SK-N-SH (cell line): ENCODE data around the gene SLC39A13.

Experiments
- RCOR1 ChIP-seq: fragments of 150-350 bp; IDR thresholded peaks from 2 replicates; pipeline ENCODE4 v1.6.1; 2017; ENCODE audit warnings: antibody characterized with exemption, low read length
- YY1 ChIP-seq: IDR thresholded peaks from 2 replicates; pipeline ENCODE4 v1.4.0; 2012; ENCODE audit warnings: low read depth, mild to moderate bottlenecking
- TF ChIP-seq, protein P1 (sequence below): IDR thresholded peaks from 2 replicates; pipeline ENCODE4; 2012

DNA sequence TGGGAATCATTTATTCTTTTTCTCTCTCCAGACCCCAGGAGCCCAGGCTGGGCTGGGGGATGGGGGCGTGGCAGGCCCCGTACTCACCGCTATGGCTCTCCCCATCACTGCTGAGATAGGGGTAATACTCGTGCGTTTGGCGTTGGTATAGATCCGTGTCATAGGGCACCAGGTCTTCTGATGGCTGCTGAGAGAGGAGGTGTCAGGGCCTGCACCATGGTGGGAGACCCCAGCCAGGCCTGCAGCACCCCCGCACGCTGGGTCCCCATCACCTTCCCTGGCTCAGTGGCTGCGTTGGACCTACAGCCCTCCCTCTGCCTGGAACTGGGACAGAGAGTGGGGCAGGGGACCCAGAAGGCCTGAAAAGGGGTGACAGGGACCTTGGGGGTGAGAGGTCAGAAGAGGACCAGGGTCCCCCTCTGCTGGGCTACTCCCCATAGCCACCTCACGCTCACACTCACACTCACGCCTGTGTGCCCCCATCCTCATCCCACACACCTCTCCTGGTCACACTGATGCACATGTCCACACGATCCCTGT is 32.8 kb upstream of the SLC39A13 start:
- TF ChIP-seq RCOR1 = no peak
- TF ChIP-seq, protein P1, sequence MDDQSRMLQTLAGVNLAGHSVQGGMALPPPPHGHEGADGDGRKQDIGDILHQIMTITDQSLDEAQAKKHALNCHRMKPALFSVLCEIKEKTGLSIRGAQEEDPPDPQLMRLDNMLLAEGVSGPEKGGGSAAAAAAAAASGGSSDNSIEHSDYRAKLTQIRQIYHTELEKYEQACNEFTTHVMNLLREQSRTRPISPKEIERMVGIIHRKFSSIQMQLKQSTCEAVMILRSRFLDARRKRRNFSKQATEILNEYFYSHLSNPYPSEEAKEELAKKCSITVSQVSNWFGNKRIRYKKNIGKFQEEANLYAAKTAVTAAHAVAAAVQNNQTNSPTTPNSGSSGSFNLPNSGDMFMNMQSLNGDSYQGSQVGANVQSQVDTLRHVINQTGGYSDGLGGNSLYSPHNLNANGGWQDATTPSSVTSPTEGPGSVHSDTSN = no peak
- no peak for TF ChIP-seq YY1
